Measurements from ENCODE around the gene SACS.
A peak's percentile ranks its signal among the peaks of the same experiment; 100 is the strongest.

Gene SACS

DNA sequence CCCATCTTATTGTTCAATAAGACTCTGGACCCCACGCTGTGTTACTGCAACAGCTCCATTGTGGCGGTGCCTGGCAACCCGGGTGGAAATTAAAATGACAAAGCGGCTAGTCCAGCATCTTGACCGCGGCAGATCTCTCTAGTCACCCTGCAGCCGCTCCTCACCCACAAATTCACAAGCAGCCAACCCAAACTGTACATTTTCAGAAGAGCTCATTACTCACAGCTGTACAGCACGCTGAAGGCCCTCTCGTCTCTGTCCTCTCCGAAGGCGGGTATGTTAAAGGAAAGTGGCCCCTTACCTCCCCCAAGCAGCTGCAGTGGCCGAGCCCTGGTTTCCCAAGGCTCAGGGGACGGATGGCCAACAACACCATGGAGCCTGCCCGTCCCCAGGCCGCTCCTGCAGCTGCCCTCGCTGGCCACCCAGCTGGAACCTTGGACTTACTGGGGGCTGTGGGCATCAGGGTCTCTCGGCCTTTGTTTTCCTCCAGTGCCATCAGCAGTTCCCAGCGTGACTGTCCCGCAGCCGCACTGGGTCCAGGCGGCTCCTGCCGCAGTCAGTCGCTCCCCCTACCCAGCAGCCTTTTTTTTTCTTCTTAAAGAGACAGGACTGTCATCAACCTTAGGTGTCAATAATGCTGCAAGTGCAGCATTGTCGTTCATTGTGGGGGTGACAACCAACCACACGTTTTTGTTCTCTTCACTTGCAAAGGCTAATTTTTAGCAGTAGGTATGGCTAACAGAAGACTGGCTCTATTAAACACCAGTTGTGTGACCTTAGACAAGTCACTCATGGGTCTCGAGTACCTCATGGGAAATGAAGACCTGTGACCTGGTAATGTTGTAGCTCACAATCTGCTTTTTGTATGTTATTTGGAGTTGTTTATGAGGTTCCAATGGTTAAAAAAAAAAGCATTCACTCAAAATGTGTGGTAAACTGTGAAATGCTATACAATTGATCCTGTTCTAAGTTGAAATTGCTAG is at the start of gene SACS:
TSS of gene SACS (minus strand) at position 532 of the 983 bp plus-strand sequence. CDS start 22,463 bp downstream, outside the sequence.
- peak; percentile 52 for DNase-seq

- DNase-seq: no peak
These were observed 46.8 kb upstream of the SACS start for GRCh38 chr13:23480324-23480723.

- peak; percentile 54 for DNase-seq
These were observed 43.6 kb upstream of the SACS start for GRCh38 chr13:23477101-23477500.

GRCh38 chr13:23473221-23473620 is 39.7 kb upstream of the SACS start:
- no peak for DNase-seq

DNA sequence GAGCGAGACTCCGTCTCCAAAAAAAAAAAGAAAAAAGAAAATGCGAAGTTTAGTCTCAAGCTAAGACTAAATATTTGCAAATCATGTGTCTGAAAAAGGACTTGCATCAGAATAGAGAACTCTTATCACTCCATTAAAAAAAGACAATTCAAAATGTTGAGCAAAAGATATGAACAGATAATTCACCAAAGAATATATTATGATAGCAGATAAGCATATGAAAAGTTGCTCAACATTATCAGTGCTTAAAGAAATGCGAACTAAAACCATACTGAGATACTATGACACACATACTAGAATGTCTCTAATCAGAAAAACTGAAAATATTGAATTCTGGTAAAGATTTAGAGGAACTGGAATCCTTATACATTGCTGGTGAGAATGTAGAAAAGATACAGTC is 38.7 kb upstream of the SACS start:
- DNase-seq: no peak

- DNase-seq: peak; percentile 60
These were observed 37.5 kb upstream of the SACS start for GRCh38 chr13:23470790-23471614.

GRCh38 chr13:23469951-23470421 is 36.5 kb upstream of the SACS start:
- peak; percentile 97 for DNase-seq

DNA sequence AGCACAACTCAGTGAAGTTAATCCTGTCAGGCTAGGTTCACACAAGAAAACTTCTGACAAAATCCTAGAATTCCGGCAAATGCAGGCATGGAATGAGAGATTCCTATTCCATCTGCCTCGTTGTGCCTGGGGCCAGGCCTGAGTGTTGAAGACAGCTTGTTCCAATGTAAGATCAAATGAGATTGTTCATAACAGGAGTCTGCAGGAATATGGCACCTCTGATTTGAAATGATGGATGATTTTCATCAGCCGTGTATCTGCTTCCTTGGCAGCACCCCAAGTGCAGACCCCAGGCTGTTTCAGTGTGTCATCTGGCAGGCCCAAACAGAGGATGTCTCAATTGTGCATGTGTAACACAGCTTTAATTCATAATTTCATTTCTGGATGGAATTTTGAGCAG is 35.3 kb upstream of the SACS start:
- DNase-seq: peak; percentile 49

DNA sequence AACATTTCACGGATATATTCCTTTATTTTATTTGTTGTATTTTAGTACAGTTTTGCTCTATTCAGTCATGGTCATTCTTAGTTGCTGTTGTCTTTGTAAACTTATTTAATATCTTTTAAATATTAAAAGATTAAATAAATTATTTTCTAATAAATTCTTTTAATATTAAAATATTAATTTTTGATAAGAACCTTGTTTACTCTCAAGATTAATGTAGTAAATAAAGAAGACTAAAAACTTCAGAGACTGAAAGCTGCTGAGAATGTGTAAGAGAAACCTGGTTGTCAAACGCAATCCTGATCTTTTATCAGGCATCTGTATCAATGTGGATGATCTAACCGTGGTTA is 34.4 kb upstream of the SACS start:
- DNase-seq: no peak

DNA sequence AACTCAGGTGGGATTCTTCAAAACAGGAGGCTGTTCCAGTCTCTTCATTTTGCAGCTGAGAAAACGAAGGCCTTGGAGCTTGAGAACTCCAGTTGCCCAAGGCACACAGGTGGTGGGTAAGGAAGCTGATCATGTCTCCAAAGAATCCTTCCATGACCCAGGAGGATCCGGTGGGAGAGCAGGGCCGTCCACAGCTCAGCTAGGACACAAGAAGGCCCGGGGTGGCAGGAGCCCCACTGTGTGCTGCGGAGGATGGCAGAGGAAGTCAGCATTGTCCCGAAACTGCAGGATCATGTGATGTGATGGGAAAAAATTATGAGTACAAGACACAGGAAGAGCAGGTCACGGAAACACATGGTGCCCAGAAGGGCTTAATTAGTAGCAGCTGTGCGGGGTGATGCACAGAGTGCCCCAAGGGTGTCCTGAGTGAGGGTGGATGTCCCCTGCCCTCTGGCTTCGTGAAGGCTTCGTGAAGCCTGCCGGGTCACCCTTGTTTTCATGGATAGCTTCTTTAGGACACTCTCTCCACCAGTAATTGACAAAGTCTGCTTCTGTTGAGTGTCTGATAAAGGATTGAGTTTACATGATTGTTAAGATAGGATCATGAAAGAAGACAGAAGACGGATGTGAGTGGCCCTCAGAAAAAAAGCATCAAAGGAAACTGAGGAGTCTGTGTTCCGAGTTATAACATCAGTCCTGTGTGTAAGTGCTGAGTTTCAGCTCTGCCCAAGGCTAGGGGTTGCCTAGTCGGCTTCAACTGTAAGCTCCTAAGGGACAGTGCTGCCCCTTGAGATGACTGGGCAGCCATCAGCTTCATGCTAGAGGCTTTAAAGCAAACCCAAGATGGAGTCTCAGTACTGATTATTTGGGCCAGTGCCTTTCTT is 33.8 kb upstream of the SACS start:
- DNase-seq: peak; percentile 64

DNA sequence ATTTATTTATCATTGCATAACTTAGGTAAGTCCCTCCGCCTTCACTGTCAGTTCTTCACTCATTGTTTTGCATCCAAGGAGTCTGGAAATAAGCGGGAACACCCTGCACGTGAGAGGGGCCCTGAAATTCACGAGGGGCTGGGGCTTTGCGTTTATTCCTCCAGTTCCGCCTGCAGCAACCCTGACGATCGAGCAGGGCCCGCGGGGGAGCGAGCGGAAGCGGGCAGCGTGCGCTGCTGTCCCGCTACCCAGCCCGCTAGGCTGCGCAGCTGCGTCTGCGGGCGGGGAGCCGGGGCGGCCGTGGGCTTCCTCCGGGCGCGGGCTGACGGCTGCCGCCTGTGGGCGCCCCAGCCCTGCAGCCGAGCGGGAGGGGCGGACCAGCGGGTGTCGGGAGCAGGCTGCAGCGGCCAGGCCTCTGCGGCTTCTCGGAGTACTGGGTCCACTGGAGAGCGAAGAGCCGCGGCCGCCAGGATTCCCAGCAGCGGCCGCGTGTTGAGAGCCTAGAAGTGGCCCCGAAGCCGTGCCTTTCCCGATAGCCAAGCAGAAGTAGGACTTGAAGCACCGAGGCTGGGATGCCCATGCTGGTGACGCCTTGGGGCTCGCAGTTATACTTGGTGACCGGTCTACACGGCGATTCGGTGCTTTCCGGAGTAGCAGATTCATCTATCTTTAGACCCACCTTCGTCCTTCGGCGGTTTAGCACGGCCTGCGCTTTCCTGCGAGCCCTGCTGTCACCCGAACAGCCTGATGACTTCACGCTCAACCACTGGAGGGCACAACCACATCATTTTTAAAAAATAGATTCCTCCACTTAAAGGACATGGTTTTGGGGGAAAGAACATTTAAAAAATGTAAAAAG is 32.9 kb upstream of the SACS start:
- DNase-seq: peak; percentile 87

- no peak for DNase-seq
These were observed 30.2 kb upstream of the SACS start for GRCh38 chr13:23463661-23464060.

DNA sequence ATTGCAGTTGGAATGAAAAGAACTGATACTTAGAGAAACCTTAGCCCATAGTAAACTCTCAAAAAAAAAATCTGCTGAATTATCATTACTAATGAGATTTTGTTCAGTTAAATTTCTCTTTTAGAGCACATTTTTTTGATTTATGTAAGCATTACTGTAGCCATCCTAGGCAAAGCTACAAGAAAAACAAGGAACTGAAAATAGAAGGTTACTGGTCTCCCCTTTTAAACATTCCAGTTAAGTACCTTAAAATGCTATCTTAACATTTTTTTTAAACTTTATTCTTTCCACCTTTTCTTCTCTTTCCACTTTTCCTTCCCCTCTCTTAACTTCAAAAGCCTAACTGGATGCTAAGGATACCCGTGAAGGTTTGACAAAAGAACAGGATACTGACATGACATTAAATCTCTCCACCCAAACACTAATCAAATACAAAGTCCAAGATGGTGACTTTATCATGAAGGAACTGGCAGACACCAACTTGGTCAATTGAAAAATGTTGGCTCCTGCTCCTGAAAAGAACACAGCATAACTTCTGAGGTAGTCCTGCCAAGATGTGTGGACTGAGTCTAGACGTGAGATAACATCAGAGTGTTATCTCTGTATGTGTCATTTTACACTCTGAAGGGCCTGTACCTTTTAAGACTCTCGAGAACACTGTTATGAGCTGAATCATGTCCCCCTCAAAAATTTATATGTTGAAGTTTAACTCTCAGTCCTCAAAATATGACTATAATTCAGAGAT is 29.5 kb upstream of the SACS start:
- peak; percentile 38 for DNase-seq

- DNase-seq: no peak
These were observed 28.0 kb upstream of the SACS start for GRCh38 chr13:23461544-23461943.

GRCh38 chr13:23460921-23461320 is 27.4 kb upstream of the SACS start:
- DNase-seq: no peak

- no peak for DNase-seq
These were observed 26.8 kb upstream of the SACS start for GRCh38 chr13:23460309-23460708.

GRCh38 chr13:23458989-23459388 is 25.5 kb upstream of the SACS start:
- no peak for DNase-seq

DNA sequence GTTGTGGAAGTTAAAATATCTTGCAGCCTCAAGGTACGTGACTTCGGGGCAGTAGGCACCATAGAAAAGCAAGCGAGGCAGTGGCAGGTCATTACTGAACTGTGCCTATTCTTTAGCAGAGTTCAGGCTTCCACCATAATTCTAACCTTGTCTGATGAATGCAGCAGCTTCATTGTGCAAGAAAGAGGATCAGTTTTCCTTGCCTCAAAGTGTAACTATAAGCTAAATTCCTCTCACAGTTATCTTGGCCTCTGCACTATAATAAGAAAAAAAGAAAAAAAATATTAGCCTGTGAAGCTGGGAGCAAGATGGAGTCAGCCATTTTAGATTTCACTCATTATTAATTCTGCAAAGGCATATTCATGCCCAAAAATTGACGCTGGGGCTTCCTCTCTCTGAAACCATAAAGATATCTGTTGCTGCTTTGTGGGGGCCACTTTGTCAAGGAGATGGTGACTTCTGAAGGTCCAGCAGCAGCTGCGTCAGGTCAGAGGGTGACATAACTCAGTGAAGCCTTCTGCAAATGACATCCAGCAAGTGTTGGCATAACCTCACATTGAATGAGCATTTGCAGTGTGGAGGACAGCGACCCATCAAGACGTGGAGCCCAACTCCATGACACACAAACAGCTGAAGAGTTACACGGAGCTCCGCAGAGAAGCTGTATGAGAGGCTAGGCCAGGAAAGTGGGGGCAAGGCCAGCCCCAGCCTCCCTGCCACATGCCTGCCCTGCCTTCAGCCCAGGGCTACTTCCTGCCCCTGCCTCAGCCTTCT is 23.1 kb upstream of the SACS start:
- DNase-seq: no peak

- no peak for DNase-seq
These were observed 22.1 kb upstream of the SACS start for GRCh38 chr13:23455401-23456185.

Measured in fibroblast of skin of right quadriceps (primary cell).